HepG2 (cell line): ENCODE results near the gene GRM5. TPM values are rescaled to one million over a fixed set of nuclear protein-coding genes. Genes with fewer than 3 reads are reported as not detected.

ENCODE experiments used
- ATAC-seq: fragments of 200-7000 bp; cut with Tn5 transposase; 3 replicates; pipeline ENCODE4 v1.9.1; 2020; ENCODE audit warnings: mild to moderate bottlenecking, moderate library complexity
- BruUV-seq: library from RNA; stranded (reverse); fragments of 400-500 nt; replicated peaks from 2 replicates; lab custom pipeline; 2021; lab: Mats Ljungman, UMichigan
- CTCF ChIA-PET: fragments of 300-600 bp; formaldehyde crosslinking; extraction: SDS; loops from one replicate; lab custom pipeline; 2021; ENCODE audit warnings: low total read pairs, inconsistent platforms, low intra/inter-chr PET ratio; lab: Yijun Ruan, JAX
- POLR2A ChIA-PET: fragments of 350-600 bp; sonication (Branson Sonifier 250); formaldehyde crosslinking; loops from one replicate; lab custom pipeline; 2020; ENCODE audit warnings: antibody characterized with exemption, inconsistent platforms; lab: Yijun Ruan, JAX
- DNase-seq: peaks from one replicate; pipeline ENCODE4 v3.0.0-alpha.2; 2015; ENCODE audit warnings: low spot score
- FAIRE-seq: peaks from 3 replicates; lab custom pipeline; 2011; peaks lifted over from hg19 to GRCh38; lab: Jason Lieb, UNC
- H2AFZ ChIP-seq: one replicate; pipeline ENCODE4 v1.6.1; 2011; ENCODE audit warnings: low read length, inconsistent platforms
- H3K27ac ChIP-seq: fragments of 300-600 bp; 3 replicates; pipeline ENCODE4 v1.8.0; 2011; ENCODE audit warnings: mixed run types, mild to moderate bottlenecking, mixed read lengths, low read length, inconsistent platforms; ENCODE audit not compliant: insufficient read depth; ENCODE audit errors: extremely low read length
- H3K27me3 ChIP-seq, 2 experiments: fragments of 200-600 bp in 1 of 2; 2 replicates in 1 of 2; 3 replicates in 1 of 2; pipeline versions ENCODE4 v1.6.0 to v1.8.0; 2011; ENCODE audit warnings: low read length in 2 of 2, mild to moderate bottlenecking in 2 of 2, moderate library complexity in 2 of 2, inconsistent platforms in 1 of 2; ENCODE audit not compliant: insufficient read depth in 2 of 2, control insufficient read depth in 1 of 2
- H3K36me3 ChIP-seq, 2 experiments: fragments of 200-600 bp in 1 of 2; replicated peaks in 1 of 2; 2 replicates in 1 of 2; 3 replicates in 1 of 2; pipeline versions ENCODE4 v1.5.1 to v1.8.0; 2011; ENCODE audit warnings: low read length in 2 of 2, inconsistent platforms in 1 of 2; ENCODE audit not compliant: insufficient read depth in 2 of 2, control insufficient read depth in 1 of 2
- H3K4me1 ChIP-seq: 2 replicates; pipeline ENCODE4 v1.5.1; 2012; ENCODE audit warnings: low read length, inconsistent platforms; ENCODE audit not compliant: insufficient read depth
- H3K4me2 ChIP-seq: 2 replicates; pipeline ENCODE4 v1.6.0; 2011; ENCODE audit warnings: low read depth, low read length, inconsistent platforms
- H3K4me3 ChIP-seq, 3 experiments: fragments of 200-600 bp in 1 of 3; sonication (generic), shearing (Covaris generic) in 1 of 3; replicated peaks in 1 of 3; 2 replicates each; pipeline ENCODE4 v1.5.1; 2011 to 2016; ENCODE audit warnings: low read length in 3 of 3, inconsistent platforms in 2 of 3, low read depth in 2 of 3, mild to moderate bottlenecking in 2 of 3, control low read depth in 1 of 3, mixed read lengths in 1 of 3; ENCODE audit not compliant: insufficient read depth in 1 of 3
- H3K79me2 ChIP-seq: one replicate; pipeline ENCODE4 v1.6.1; 2011; ENCODE audit warnings: low read length, inconsistent platforms; ENCODE audit not compliant: insufficient read depth
- H3K9ac ChIP-seq: 2 replicates; pipeline ENCODE4 v1.6.0; 2011; ENCODE audit warnings: mild to moderate bottlenecking, low read depth, low read length, inconsistent platforms; ENCODE audit not compliant: insufficient read depth
- H3K9me3 ChIP-seq: 2 replicates; pipeline ENCODE4 v1.5.1; 2012; ENCODE audit warnings: mild to moderate bottlenecking, low read length
- H4K20me1 ChIP-seq: 2 replicates; pipeline ENCODE4 v1.6.0; 2011; ENCODE audit warnings: inconsistent platforms, mild to moderate bottlenecking, low read length, moderate library complexity; ENCODE audit not compliant: insufficient read depth
- CREB3 ChIP-seq: sonication (generic); formaldehyde crosslinking; IDR thresholded peaks from 2 replicates; pipeline ENCODE4 v1.5.0; 2020; ENCODE audit warnings: missing genetic modification reagents
- EEA1 ChIP-seq: sonication (generic); formaldehyde crosslinking; IDR thresholded peaks from 2 replicates; pipeline ENCODE4 v1.5.1; 2020; ENCODE audit warnings: mild to moderate bottlenecking, missing genetic modification reagents, borderline replicate concordance
- GZF1 ChIP-seq: sonication (generic); formaldehyde crosslinking; IDR thresholded peaks from 2 replicates; pipeline ENCODE4 v1.5.1; 2020; ENCODE audit warnings: mild to moderate bottlenecking, missing genetic modification reagents
- KIAA2018 ChIP-seq: sonication (generic); formaldehyde crosslinking; IDR thresholded peaks from 2 replicates; pipeline ENCODE4 v1.5.0; 2020; ENCODE audit warnings: mild to moderate bottlenecking, missing genetic modification reagents, borderline replicate concordance
- KLF12 ChIP-seq: sonication (generic); formaldehyde crosslinking; IDR thresholded peaks from 2 replicates; pipeline ENCODE4 v1.4.0; 2020; ENCODE audit warnings: missing genetic modification reagents, borderline replicate concordance
- MAFF ChIP-seq: IDR thresholded peaks from 2 replicates; pipeline ENCODE4 v1.6.1; 2011; ENCODE audit warnings: low read depth, low read length, improper control_type of control experiment
- MED1 ChIP-seq: sonication (generic); formaldehyde crosslinking; IDR thresholded peaks from 2 replicates; pipeline ENCODE4 v1.4.0; 2020; ENCODE audit warnings: missing genetic modification reagents
- MYC ChIP-seq: sonication (generic); formaldehyde crosslinking; IDR thresholded peaks from 2 replicates; pipeline ENCODE4 v1.9.0; 2021; ENCODE audit warnings: missing genetic modification reagents, borderline replicate concordance
- NFATC3 ChIP-seq: sonication (generic); formaldehyde crosslinking; IDR thresholded peaks from 2 replicates; pipeline ENCODE4 v1.5.1; 2020; ENCODE audit warnings: mild to moderate bottlenecking, missing genetic modification reagents
- POGZ ChIP-seq: sonication (generic); formaldehyde crosslinking; IDR thresholded peaks from 2 replicates; pipeline ENCODE4 v1.4.0; 2020; ENCODE audit warnings: mild to moderate bottlenecking, missing genetic modification reagents
- PREB ChIP-seq: sonication (generic); formaldehyde crosslinking; IDR thresholded peaks from 2 replicates; pipeline ENCODE4 v1.4.0; 2020; ENCODE audit warnings: missing genetic modification reagents
- ZNF292 ChIP-seq: sonication (generic); formaldehyde crosslinking; IDR thresholded peaks from 2 replicates; pipeline ENCODE4 v1.8.1; 2022; ENCODE audit warnings: mild to moderate bottlenecking, low read depth, missing genetic modification reagents, borderline replicate concordance
- ZNF468 ChIP-seq: sonication (generic); formaldehyde crosslinking; IDR thresholded peaks from 2 replicates; pipeline ENCODE4 v1.8.0; 2022; ENCODE audit warnings: mild to moderate bottlenecking, moderate library complexity, missing genetic modification reagents
- in situ Hi-C: cut with HindIII; loops from 2 replicates; pipeline ENCODE4 v1.10.0; 2017; ENCODE audit warnings: low pct_unique_long_range_greater_than_20kb; ENCODE audit not compliant: extremely low pct_ligation_motif_present
- intact Hi-C: fragments of 100-400 bp; cut with micrococcal nuclease; formaldehyde crosslinking; loops from one replicate; pipeline ENCODE4 v1.10.0; 2022; ENCODE audit not compliant: unreplicated experiment
- polyA plus RNA-seq, 8 experiments: library from polyadenylated mRNA; depleted of rRNA in 3 of 8; stranded (reverse) in 7 of 8; unstranded in 1 of 8; fragments of >200 nt; fragmentation: Illumina TruSeq in 4 of 8; extraction: Trizol in 4 of 8; gene quantifications; 2 replicates each; pipeline versions ENCODE4 v1.2.1 to v1.2.3, GENCODE V29; 2011 to 2016; ENCODE audit warnings: low read depth in 4 of 8, missing spikeins in 1 of 8, mixed read lengths in 1 of 8; ENCODE audit not compliant: insufficient read depth in 1 of 8
- total RNA-seq, 5 experiments: library from RNA; depleted of rRNA; stranded (reverse); fragments of >200 nt; fragmentation: Illumina TruSeq; extraction: Trizol; gene quantifications; 2 replicates each; pipeline ENCODE4 v1.2.3, GENCODE V29; 2016; ENCODE audit warnings: low read depth in 1 of 5

Gene GRM5
- total and polyA plus RNA-seq, 2 of the 13 experiments (the other 11 are each of a cell fraction or from before 2014, with no cell fraction given), result not detected

GRCh38 chr11:88569342-88569741 is 496.4 kb downstream of the GRM5 start:
- in situ Hi-C loops, result no loop called here
- ATAC-seq, result no peak
- no peak for TF ChIP-seq MAFF
- no peak for TF ChIP-seq EEA1 (CRISPR knock-in tag)
- no peak for TF ChIP-seq ZNF292 (CRISPR knock-in tag)
- no peak for TF ChIP-seq NFATC3 (CRISPR knock-in tag)
- no peak for TF ChIP-seq ZNF468 (CRISPR knock-in tag)
- TF ChIP-seq MED1, result no peak
- TF ChIP-seq KIAA2018 (CRISPR knock-in tag), result no peak
- TF ChIP-seq CREB3 (CRISPR knock-in tag), result no peak
- TF ChIP-seq GZF1 (CRISPR knock-in tag), result no peak
- TF ChIP-seq KLF12, result no peak
- TF ChIP-seq POGZ (CRISPR knock-in tag), result no peak
- TF ChIP-seq PREB (CRISPR knock-in tag), result no peak
- TF ChIP-seq MYC (CRISPR knock-in tag), result no peak
- no peaks in the 10 kb centered on the region for H3K27me3 ChIP-seq
- no peaks in the 10 kb centered on the region for H3K36me3 ChIP-seq
- BruUV-seq, result no TSS peak
- ChIA-PET POLR2A (no interaction called here), CTCF (no interaction called here)
- no peak overlapping the region for H3K27ac ChIP-seq
- no peaks in the 10 kb centered on the region for H3K79me2 ChIP-seq
- FAIRE-seq, result no peak
- no peaks in the 10 kb centered on the region for H4K20me1 ChIP-seq
- H3K9me3 ChIP-seq, result no peaks in the 10 kb centered on the region
- intact Hi-C loops, result no loop called here
- H2AFZ ChIP-seq, result no peak overlapping the region
- no peak overlapping the region for H3K4me2 ChIP-seq
- no peak overlapping the region for H3K4me3 ChIP-seq
- H3K9ac ChIP-seq, result no peak overlapping the region
- DNase-seq, result no peak
- no peaks in the 10 kb centered on the region for H3K4me1 ChIP-seq
